ENCODE results near the gene FETUB.

Gene FETUB

DNA sequence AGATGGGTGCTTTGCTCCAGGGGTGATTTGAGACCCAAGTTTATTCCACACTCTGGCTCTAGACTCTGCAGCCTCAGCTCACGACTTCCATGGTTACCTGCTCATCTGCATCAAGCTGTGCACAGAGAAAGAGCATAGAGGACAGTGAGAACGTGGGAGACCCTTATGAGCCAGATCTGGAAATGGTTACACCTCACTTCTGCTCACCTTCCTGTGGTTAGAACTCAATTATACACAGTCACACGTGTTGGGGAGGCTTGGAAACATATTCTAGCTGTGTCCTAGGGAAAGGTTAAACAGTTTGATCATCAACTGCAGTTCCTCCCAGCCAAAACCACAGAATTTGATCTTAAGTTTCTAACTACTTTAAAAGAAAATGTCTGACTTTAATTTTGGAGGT is 1.8 kb downstream of the FETUB start:
- no peak overlapping the region for H2AFZ ChIP-seq (ENCODE audit: low read depth, low read length)
- ATAC-seq (ENCODE audit: insufficient read depth, low read depth) = no peak

GRCh38 chr3:186643493-186643892 is 3.3 kb downstream of the FETUB start:
- ATAC-seq (ENCODE audit: insufficient read depth, low read depth) (no peak), DNase-seq (no peak)
- H3K36me3 ChIP-seq (ENCODE audit: insufficient read depth, low read length) = no peaks in the 10 kb centered on the region
- H3K9ac ChIP-seq (ENCODE audit: low read depth, low read length) = no peak overlapping the region
- H3K27me3 ChIP-seq (ENCODE audit: insufficient read depth, low read length, poor library complexity) = peaks cover 24% of the 10 kb centered on the region
- no peak overlapping the region for H3K4me3 ChIP-seq (ENCODE audit: low read depth in 1 of 2, low read length in 2 of 2)
- no peak for TF ChIP-seq EZH2 (IDR thresholded peaks at IDR 0.05; ENCODE audit: borderline replicate concordance, low read depth, low read length, severe bottlenecking)
- TF ChIP-seq, protein P1, sequence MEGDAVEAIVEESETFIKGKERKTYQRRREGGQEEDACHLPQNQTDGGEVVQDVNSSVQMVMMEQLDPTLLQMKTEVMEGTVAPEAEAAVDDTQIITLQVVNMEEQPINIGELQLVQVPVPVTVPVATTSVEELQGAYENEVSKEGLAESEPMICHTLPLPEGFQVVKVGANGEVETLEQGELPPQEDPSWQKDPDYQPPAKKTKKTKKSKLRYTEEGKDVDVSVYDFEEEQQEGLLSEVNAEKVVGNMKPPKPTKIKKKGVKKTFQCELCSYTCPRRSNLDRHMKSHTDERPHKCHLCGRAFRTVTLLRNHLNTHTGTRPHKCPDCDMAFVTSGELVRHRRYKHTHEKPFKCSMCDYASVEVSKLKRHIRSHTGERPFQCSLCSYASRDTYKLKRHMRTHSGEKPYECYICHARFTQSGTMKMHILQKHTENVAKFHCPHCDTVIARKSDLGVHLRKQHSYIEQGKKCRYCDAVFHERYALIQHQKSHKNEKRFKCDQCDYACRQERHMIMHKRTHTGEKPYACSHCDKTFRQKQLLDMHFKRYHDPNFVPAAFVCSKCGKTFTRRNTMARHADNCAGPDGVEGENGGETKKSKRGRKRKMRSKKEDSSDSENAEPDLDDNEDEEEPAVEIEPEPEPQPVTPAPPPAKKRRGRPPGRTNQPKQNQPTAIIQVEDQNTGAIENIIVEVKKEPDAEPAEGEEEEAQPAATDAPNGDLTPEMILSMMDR (IDR thresholded peaks at IDR 0.05; ENCODE audit: borderline replicate concordance, extremely low read depth, low read length, poor library complexity, severe bottlenecking) = no peak
- no peak overlapping the region for H3K4me2 ChIP-seq (ENCODE audit: insufficient read depth, low read length)
- H3K27ac ChIP-seq (ENCODE audit: low read length) = no peak overlapping the region
- no peaks in the 10 kb centered on the region for H3K9me3 ChIP-seq (ENCODE audit: insufficient read depth, low read length, severe bottlenecking)
- H4K20me1 ChIP-seq (ENCODE audit: insufficient read depth, low read length) = no peaks in the 10 kb centered on the region
- no peaks in the 10 kb centered on the region for H3K4me1 ChIP-seq (ENCODE audit: insufficient read depth, low read length)
- H2AFZ ChIP-seq (ENCODE audit: low read depth, low read length) = no peak overlapping the region
- H3K79me2 ChIP-seq (ENCODE audit: insufficient read depth, low read length) = no peaks in the 10 kb centered on the region

More for the DNA sequence above, 1.8 kb downstream of the FETUB start:
- Histone ChIP-seq H3K4me1 (ENCODE audit: insufficient read depth, low read length) (no peaks in the 10 kb centered on the region), H3K27me3 (ENCODE audit: insufficient read depth, low read length, poor library complexity) (peaks cover 29% of the 10 kb centered on the region), H3K4me2 (ENCODE audit: insufficient read depth, low read length) (no peak overlapping the region), H4K20me1 (ENCODE audit: insufficient read depth, low read length) (no peaks in the 10 kb centered on the region), H3K79me2 (ENCODE audit: insufficient read depth, low read length) (no peaks in the 10 kb centered on the region), H3K27ac (ENCODE audit: low read length) (no peak overlapping the region), H3K4me3 (ENCODE audit: low read depth in 1 of 2, low read length in 2 of 2) (no peak overlapping the region), H3K36me3 (ENCODE audit: insufficient read depth, low read length) (no peaks in the 10 kb centered on the region), H3K9ac (ENCODE audit: low read depth, low read length) (no peak overlapping the region), H3K9me3 (ENCODE audit: insufficient read depth, low read length, severe bottlenecking) (no peaks in the 10 kb centered on the region)
- no peak for TF ChIP-seq EZH2 (IDR thresholded peaks at IDR 0.05; ENCODE audit: borderline replicate concordance, low read depth, low read length, severe bottlenecking)
- TF ChIP-seq, protein P1 (IDR thresholded peaks at IDR 0.05; ENCODE audit: borderline replicate concordance, extremely low read depth, low read length, poor library complexity, severe bottlenecking) = no peak
- no peak for DNase-seq

- no peak for DNase-seq
- no peak overlapping the region for H3K4me2 ChIP-seq (ENCODE audit: insufficient read depth, low read length)
- no peak overlapping the region for H2AFZ ChIP-seq (ENCODE audit: low read depth, low read length)
- H4K20me1 ChIP-seq (ENCODE audit: insufficient read depth, low read length) = no peaks in the 10 kb centered on the region
- peaks cover 24% of the 10 kb centered on the region for H3K27me3 ChIP-seq (ENCODE audit: insufficient read depth, low read length, poor library complexity)
- no peak overlapping the region for H3K4me3 ChIP-seq (ENCODE audit: low read depth in 1 of 2, low read length in 2 of 2)
- H3K4me1 ChIP-seq (ENCODE audit: insufficient read depth, low read length) = no peaks in the 10 kb centered on the region
- no peaks in the 10 kb centered on the region for H3K36me3 ChIP-seq (ENCODE audit: insufficient read depth, low read length)
- H3K27ac ChIP-seq (ENCODE audit: low read length) = no peak overlapping the region
- no peak overlapping the region for H3K9ac ChIP-seq (ENCODE audit: low read depth, low read length)
- no peak for ATAC-seq (ENCODE audit: insufficient read depth, low read depth)
- no peaks in the 10 kb centered on the region for H3K9me3 ChIP-seq (ENCODE audit: insufficient read depth, low read length, severe bottlenecking)
- no peak for TF ChIP-seq EZH2 (IDR thresholded peaks at IDR 0.05; ENCODE audit: borderline replicate concordance, low read depth, low read length, severe bottlenecking)
- TF ChIP-seq, protein P1 (IDR thresholded peaks at IDR 0.05; ENCODE audit: borderline replicate concordance, extremely low read depth, low read length, poor library complexity, severe bottlenecking) = no peak
- H3K79me2 ChIP-seq (ENCODE audit: insufficient read depth, low read length) = no peaks in the 10 kb centered on the region
Observed at GRCh38 chr3:186644683-186645082, 4.5 kb downstream of the FETUB start.

- Histone ChIP-seq H4K20me1 (ENCODE audit: insufficient read depth, low read length) (no peaks in the 10 kb centered on the region), H3K9me3 (ENCODE audit: insufficient read depth, low read length, severe bottlenecking) (no peaks in the 10 kb centered on the region), H3K79me2 (ENCODE audit: insufficient read depth, low read length) (no peaks in the 10 kb centered on the region), H3K27ac (ENCODE audit: low read length) (no peak overlapping the region), H3K36me3 (ENCODE audit: insufficient read depth, low read length) (no peaks in the 10 kb centered on the region), H2AFZ (ENCODE audit: low read depth, low read length) (no peak overlapping the region), H3K4me2 (ENCODE audit: insufficient read depth, low read length) (no peak overlapping the region), H3K4me3 (ENCODE audit: low read depth in 1 of 2, low read length in 2 of 2) (no peak overlapping the region), H3K27me3 (ENCODE audit: insufficient read depth, low read length, poor library complexity) (peaks cover 21% of the 10 kb centered on the region), H3K4me1 (ENCODE audit: insufficient read depth, low read length) (no peaks in the 10 kb centered on the region), H3K9ac (ENCODE audit: low read depth, low read length) (no peak overlapping the region)
- no peak for ATAC-seq (ENCODE audit: insufficient read depth, low read depth)
- no peak for DNase-seq
- TF ChIP-seq, protein P1 (IDR thresholded peaks at IDR 0.05; ENCODE audit: borderline replicate concordance, extremely low read depth, low read length, poor library complexity, severe bottlenecking) = no peak
- no peak for TF ChIP-seq EZH2 (IDR thresholded peaks at IDR 0.05; ENCODE audit: borderline replicate concordance, low read depth, low read length, severe bottlenecking)
Observed at GRCh38 chr3:186646106-186646505, 5.9 kb downstream of the FETUB start.

Data from DND-41 (cell line).